Measurements from ENCODE around the gene CSTF2T.
A peak's percentile ranks its signal among the peaks of the same experiment; 100 is the strongest.

Gene CSTF2T

GRCh38 chr10:51699475-51700227, at the start of gene CSTF2T:
Gene CSTF2T (minus strand): TSS chr10:51699595. CDS start chr10:51699549, 46 bp downstream.
- FAIRE-seq, result peak; percentile 90

GRCh38 chr10:51748959-51749358, 49.6 kb upstream of the CSTF2T start:
- FAIRE-seq, result no peak

GRCh38 chr10:51747216-51747615, 47.8 kb upstream of the CSTF2T start:
- no peak for FAIRE-seq

GRCh38 chr10:51745397-51745796, 46.0 kb upstream of the CSTF2T start:
- FAIRE-seq, result no peak

- no peak for FAIRE-seq
These were observed 45.0 kb upstream of the CSTF2T start for GRCh38 chr10:51744235-51745000.

GRCh38 chr10:51743146-51743545, 43.8 kb upstream of the CSTF2T start:
- no peak for FAIRE-seq

DNA sequence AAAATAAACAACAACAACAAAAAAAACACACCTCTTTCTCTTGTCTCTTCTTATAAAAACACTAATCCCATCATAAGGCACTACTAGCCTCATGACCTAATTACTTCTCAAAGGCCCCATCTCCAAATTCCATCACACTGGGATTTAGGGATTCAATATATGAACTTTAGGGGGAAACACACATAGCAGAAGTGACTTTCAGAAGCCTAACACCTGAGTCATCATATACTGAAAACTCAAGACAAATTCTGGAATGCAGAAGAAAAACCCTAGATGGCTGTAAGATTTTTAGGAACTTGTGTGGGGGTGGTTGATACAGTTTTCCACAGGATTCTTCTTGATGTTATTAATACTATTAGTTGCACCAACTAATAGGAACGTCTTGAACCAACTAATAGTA, 33.7 kb upstream of the CSTF2T start:
- no peak for FAIRE-seq

GRCh38 chr10:51729822-51730555, 30.6 kb upstream of the CSTF2T start:
- FAIRE-seq, result no peak

DNA sequence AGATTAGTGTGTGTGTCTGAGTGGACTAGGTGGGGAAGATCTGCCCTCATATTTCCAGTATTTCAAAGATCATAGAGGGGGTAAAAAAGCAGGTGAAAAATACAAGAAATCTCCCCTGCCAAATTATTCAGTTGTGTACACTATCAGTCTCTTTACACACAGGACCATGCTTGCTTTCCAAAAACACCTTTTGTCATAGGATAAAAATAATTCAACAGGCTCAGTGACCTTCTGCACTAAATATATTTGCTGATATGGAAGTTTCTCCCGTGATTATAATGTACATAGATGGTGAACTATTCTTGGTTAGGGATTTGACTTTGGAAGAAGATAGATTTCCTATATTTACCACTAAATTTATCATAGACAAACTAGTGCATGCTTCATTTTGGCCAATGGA, 24.6 kb upstream of the CSTF2T start:
- no peak for FAIRE-seq

- FAIRE-seq, result no peak
These were observed 19.5 kb upstream of the CSTF2T start for GRCh38 chr10:51718804-51719291.

DNA sequence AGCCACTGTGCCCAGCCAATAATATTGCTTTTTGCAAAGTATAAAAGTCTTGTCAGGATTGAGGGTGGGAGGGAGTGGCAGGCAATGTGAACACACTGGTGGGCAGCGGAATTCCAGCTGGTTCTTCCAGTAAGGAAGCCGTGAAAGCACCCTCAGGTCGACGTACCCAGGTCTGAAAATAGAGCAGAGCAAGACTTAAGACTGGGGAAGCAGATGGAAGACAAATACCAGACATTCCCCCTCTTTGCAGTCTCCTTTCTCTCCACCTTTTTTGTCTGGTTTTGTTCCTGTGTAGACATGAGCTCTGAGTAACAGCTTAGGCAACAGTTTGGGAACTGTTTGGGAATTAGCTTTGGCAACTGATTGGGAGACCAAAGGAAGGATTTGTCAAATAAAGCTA, 17.6 kb upstream of the CSTF2T start:
- no peak for FAIRE-seq

- FAIRE-seq, result no peak
These were observed 12.1 kb upstream of the CSTF2T start for GRCh38 chr10:51711519-51711891.

DNA sequence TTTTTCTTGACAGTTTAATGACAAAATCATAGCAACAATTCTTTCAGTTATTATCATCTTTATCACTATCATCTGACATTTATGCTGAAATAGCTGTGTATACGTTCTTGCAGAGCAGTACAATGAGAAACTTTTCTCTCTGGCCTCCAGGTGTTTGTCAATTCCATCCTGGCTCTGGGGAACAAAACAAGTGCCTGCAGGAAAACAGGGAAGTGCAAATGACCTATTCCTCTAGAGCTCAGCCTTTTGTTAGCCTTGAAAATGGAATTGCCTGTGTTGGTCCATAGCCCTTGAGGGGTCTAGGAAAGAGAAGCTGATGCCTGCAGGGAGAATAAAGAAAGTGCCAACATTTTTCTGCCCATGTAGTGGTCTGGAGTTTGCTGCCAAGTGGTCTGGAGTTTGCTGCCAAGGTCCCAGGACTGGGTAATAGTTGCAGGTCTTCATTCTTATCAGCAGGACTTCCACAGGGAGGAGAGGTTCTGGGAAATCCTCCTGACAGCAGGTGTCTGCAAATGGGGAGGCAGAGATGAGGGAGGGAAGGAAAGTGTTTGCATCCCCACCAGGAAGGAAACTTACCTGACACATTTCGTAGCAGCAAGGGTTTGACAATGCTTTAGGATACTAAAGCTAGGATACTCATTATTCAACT, 10.1 kb upstream of the CSTF2T start:
- no peak for FAIRE-seq

GRCh38 chr10:51708609-51709008, 9.2 kb upstream of the CSTF2T start:
- FAIRE-seq, result no peak

DNA sequence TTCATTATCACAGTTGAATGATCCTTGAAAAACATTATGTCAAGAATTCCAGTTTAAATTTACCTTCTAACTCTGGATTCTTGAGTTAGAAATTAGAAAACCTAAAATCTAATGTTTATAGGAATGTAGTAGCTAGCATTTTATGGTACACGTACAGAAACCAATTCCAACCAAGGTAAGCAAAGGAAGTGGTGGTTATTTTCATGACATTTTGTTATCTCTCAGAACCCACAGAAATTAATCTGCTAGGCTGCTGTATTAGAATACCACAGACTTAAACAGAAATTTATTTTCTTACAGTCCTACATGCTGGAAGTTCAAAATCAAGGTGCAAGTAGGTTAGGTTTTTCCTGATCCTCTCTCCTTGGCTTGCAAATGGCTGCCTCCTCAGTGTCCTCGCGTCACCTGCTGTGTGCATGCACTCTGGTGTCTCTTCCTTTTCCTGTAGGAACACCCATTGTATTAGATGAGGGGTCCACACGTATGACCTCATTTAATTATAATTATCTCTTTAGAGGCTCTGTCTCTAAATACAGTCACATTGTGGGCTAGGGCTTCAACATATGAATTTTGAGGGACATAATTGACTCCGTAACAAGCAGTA, 8.5 kb upstream of the CSTF2T start:
- FAIRE-seq, result no peak

DNA sequence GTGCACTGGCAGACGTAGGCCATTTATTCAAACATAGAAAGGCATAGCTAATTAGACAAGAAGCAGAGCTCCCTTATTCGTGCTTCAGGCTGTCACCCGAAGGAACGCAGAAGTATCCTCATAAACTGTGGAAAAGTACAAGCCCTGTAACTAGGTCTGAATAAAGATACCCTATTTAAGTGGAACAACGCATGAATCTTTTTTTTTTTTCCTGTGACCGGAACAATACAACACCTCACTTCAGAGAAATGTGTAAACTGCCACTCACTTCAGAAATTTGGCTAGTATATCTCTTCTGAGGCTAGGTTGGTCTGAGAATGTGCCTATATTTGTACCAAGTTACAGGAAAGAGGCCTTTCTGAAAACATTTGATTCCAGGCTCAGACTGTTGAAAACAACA, 8.0 kb upstream of the CSTF2T start:
- no peak for FAIRE-seq

- no peak for FAIRE-seq
These were observed 6.8 kb upstream of the CSTF2T start for GRCh38 chr10:51706225-51706624.

GRCh38 chr10:51705774-51706173, 6.4 kb upstream of the CSTF2T start:
- no peak for FAIRE-seq

GRCh38 chr10:51700228-51700817, 928 bp upstream of the CSTF2T start:
- no peak for FAIRE-seq

DNA sequence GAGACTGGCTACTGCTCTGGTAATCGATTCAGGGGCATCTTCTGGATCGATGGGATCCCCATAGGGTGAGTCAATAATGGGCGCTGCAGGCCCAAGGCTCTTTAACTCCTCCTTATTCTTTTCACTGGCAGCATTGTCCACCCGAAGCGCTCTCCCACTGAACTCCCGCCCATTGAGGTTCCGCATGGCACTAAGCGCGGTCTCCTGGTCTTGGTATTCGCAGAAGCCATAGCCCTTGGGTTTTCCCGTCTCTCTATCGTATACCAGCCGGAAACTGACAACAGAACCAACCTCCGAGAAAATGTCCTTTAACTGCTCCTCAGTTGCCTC, 285 bp downstream of the CSTF2T start:
- no peak for FAIRE-seq

GRCh38 chr10:51698473-51699063, 827 bp downstream of the CSTF2T start:
- no peak for FAIRE-seq

- FAIRE-seq, result no peak
These were observed 3.1 kb downstream of the CSTF2T start for GRCh38 chr10:51696251-51696650.

All from A204.1 (cell line).